Measurements from ENCODE around the gene DDN. TPM values are rescaled to one million over a fixed set of nuclear protein-coding genes. Genes with fewer than 3 reads are reported as not detected.

DDN gene
- total and polyA plus RNA-seq, 9 of the 15 experiments (the other 6 are each of a cell fraction or from before 2014, with no cell fraction given), result 0.03 to 3.6 (median 1.6) TPM

DNA sequence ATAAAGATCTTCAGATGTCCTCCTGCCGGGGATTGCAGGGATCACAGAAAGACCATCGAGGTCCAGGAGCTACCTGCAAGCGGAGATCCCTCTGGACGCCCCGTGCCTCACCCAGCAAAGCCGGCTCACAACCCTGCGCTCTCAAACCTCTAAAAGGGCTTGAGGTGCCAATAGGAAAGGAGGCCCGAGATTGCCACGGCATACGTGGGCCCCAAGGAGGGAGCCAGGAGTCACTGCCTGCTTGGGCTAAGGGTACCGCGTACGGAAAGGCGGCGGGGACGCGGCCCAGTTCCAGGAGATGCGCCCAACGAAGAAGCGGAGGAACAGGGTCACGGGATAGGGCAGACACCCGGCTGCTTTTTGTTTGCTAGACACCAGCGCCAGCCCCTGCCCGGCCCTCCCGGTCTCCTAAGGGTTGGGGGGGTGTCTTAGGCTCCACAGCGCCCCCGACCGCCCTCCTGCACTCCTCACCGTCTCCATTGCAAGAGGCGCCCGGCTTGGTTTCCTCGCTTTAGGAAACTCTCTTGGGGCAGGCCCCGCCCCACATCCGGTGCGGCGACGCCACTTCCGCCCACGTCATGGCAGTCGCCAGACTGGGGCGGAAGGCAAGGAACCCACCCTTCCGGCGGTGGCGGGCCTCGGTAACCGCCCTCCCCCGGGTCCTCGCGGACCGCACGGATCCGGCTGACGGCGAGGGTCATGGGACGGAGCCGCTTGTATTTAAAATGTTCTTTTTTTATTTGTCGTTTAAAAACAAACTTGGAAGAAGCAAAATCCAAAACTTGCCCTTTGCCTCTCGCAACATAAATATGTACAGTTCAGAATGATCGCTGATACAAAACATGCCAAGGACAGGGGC, 19.3 kb upstream of the DDN start, which contains the start of gene PRKAG1 (continued):
- TF ChIP-seq, protein P1, sequence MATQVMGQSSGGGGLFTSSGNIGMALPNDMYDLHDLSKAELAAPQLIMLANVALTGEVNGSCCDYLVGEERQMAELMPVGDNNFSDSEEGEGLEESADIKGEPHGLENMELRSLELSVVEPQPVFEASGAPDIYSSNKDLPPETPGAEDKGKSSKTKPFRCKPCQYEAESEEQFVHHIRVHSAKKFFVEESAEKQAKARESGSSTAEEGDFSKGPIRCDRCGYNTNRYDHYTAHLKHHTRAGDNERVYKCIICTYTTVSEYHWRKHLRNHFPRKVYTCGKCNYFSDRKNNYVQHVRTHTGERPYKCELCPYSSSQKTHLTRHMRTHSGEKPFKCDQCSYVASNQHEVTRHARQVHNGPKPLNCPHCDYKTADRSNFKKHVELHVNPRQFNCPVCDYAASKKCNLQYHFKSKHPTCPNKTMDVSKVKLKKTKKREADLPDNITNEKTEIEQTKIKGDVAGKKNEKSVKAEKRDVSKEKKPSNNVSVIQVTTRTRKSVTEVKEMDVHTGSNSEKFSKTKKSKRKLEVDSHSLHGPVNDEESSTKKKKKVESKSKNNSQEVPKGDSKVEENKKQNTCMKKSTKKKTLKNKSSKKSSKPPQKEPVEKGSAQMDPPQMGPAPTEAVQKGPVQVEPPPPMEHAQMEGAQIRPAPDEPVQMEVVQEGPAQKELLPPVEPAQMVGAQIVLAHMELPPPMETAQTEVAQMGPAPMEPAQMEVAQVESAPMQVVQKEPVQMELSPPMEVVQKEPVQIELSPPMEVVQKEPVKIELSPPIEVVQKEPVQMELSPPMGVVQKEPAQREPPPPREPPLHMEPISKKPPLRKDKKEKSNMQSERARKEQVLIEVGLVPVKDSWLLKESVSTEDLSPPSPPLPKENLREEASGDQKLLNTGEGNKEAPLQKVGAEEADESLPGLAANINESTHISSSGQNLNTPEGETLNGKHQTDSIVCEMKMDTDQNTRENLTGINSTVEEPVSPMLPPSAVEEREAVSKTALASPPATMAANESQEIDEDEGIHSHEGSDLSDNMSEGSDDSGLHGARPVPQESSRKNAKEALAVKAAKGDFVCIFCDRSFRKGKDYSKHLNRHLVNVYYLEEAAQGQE (IDR thresholded peaks at IDR 0.05; ENCODE audit: borderline replicate concordance), result peak; percentile 93
- TF ChIP-seq, protein P1 (CRISPR knock-in tag; IDR thresholded peaks at IDR 0.05; ENCODE audit: low read depth), result peak; percentile 74; the same call in 1 of the 2 replicates
- peak; percentile 96 for TF ChIP-seq TBP (optimal IDR thresholded peaks at IDR 0.05; ENCODE audit: low read depth, low read length)
- TF ChIP-seq MECOM (CRISPR knock-in tag; IDR thresholded peaks at IDR 0.05), result 0 out of 2 replicates have a peak, but pooled peaks have one; percentile 16
- TF ChIP-seq POLR2AphosphoS5 (IDR thresholded peaks at IDR 0.05; ENCODE audit: control insufficient read depth, insufficient read depth, low read depth, low read length), result peak; percentile 94
- TF ChIP-seq, protein P2, sequence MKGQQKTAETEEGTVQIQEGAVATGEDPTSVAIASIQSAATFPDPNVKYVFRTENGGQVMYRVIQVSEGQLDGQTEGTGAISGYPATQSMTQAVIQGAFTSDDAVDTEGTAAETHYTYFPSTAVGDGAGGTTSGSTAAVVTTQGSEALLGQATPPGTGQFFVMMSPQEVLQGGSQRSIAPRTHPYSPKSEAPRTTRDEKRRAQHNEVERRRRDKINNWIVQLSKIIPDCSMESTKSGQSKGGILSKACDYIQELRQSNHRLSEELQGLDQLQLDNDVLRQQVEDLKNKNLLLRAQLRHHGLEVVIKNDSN (CRISPR knock-in tag; IDR thresholded peaks at IDR 0.05), result no peak
- peak in 1 of 2 experiments; percentile 29; a peak in 1 of 4 replicates for TF ChIP-seq TRIM24 (IDR thresholded peaks at IDR 0.05)
- TF ChIP-seq ZNF76 (CRISPR knock-in tag; IDR thresholded peaks at IDR 0.05; ENCODE audit: borderline replicate concordance), result no peak
- no peak for TF ChIP-seq HNRNPH1 (optimal IDR thresholded peaks at IDR 0.05; ENCODE audit: low read depth, low read length)
- no peak for TF ChIP-seq ARNT (IDR thresholded peaks at IDR 0.05)
- TF ChIP-seq ELF1 (tag; IDR thresholded peaks at IDR 0.05), result peak; percentile 89
- no peak for TF ChIP-seq CBFA2T2 (conservative IDR thresholded peaks at IDR 0.05)
- no peak for TF ChIP-seq CHD4 (IDR thresholded peaks at IDR 0.05; ENCODE audit: insufficient read depth, insufficient replicate concordance, low read depth, low read length, poor library complexity, severe bottlenecking)
- no peak for TF ChIP-seq ZNF146 (CRISPR knock-in tag; IDR thresholded peaks at IDR 0.05; ENCODE audit: unreplicated experiment)
- TF ChIP-seq PML (IDR thresholded peaks at IDR 0.05; ENCODE audit: low read length), result peak; percentile 82
- TF ChIP-seq GTF2F1 (IDR thresholded peaks at IDR 0.05; ENCODE audit: low read depth, low read length), result peak; percentile 91; the same call in 1 of the 2 replicates
- TF ChIP-seq CREB1 (IDR thresholded peaks at IDR 0.05), result peak; percentile 92
- TF ChIP-seq CREB1 (CRISPR knock-in tag; IDR thresholded peaks at IDR 0.05), result peak; percentile 92
- TF ChIP-seq ZNF75A (CRISPR knock-in tag; IDR thresholded peaks at IDR 0.05), result no peak

Data from K562 (cell line).